MM.1S (cell line): ENCODE data around the gene MAP9.

Experiments
- DNase-seq: peaks from one replicate; pipeline ENCODE4 v3.0.0-alpha.2; 2015
- H2AFZ ChIP-seq: fragments of 300-600 bp; sonication (generic); 2 replicates; pipeline ENCODE4 v1.6.0; 2016; ENCODE audit warnings: antibody characterized with exemption, low read length
- H3F3A ChIP-seq: fragments of 300-600 bp; sonication (generic); 2 replicates; pipeline ENCODE4 v1.6.1; 2016; ENCODE audit warnings: mild to moderate bottlenecking, antibody characterized with exemption, low read length, moderate library complexity, mixed read lengths; ENCODE audit not compliant: insufficient read depth
- H3K27ac ChIP-seq: fragments of 300-600 bp; sonication (generic); 2 replicates; pipeline ENCODE4 v1.5.1; 2016; ENCODE audit warnings: mild to moderate bottlenecking, low read length
- H3K27me3 ChIP-seq: fragments of 300-600 bp; sonication (generic); replicated peaks from 2 replicates; pipeline ENCODE4 v1.6.0; 2016; ENCODE audit warnings: low read length; ENCODE audit not compliant: insufficient read depth
- H3K36me3 ChIP-seq: fragments of 300-600 bp; sonication (generic); replicated peaks from 2 replicates; pipeline ENCODE4 v1.6.1; 2016; ENCODE audit warnings: mild to moderate bottlenecking, low read length, mixed read lengths; ENCODE audit not compliant: insufficient read depth
- H3K4me1 ChIP-seq: fragments of 300-600 bp; sonication (generic); 2 replicates; pipeline ENCODE4 v1.6.1; 2016; ENCODE audit warnings: low read length, mixed read lengths
- H3K4me2 ChIP-seq: fragments of 300-600 bp; sonication (generic); 2 replicates; pipeline ENCODE4 v1.6.0; 2016; ENCODE audit warnings: low read depth, low read length
- H3K4me3 ChIP-seq: fragments of 300-600 bp; sonication (generic); 2 replicates; pipeline ENCODE4 v1.5.1; 2016; ENCODE audit warnings: low read length, mixed read lengths
- H3K79me2 ChIP-seq: fragments of 300-600 bp; sonication (generic); 2 replicates; pipeline ENCODE4 v1.6.1; 2016; ENCODE audit warnings: mixed run types, low read length, mixed read lengths
- H3K9ac ChIP-seq: fragments of 300-600 bp; sonication (generic); 2 replicates; pipeline ENCODE4 v1.6.1; 2016; ENCODE audit warnings: low read length, mixed read lengths
- H3K9me2 ChIP-seq: fragments of 300-600 bp; sonication (generic); replicated peaks from 2 replicates; pipeline ENCODE4 v1.6.1; 2016; ENCODE audit warnings: mild to moderate bottlenecking, low read length, mixed read lengths; ENCODE audit not compliant: insufficient read depth
- H3K9me3 ChIP-seq: fragments of 300-600 bp; sonication (generic); replicated peaks from 2 replicates; pipeline ENCODE4 v1.6.1; 2016; ENCODE audit warnings: mild to moderate bottlenecking, low read length, mixed read lengths; ENCODE audit not compliant: insufficient read depth
- H4K20me1 ChIP-seq: fragments of 300-600 bp; sonication (generic); 2 replicates; pipeline ENCODE4 v1.6.1; 2016; ENCODE audit warnings: mild to moderate bottlenecking, low read length, moderate library complexity, mixed read lengths; ENCODE audit not compliant: insufficient read depth
- CTCF ChIP-seq: fragments of 300-600 bp; sonication (generic); IDR thresholded peaks from 2 replicates; pipeline ENCODE4 v1.5.1; 2016; ENCODE audit warnings: antibody characterized with exemption, low read length, mixed read lengths
- EZH2 ChIP-seq: fragments of 300-600 bp; sonication (generic); optimal IDR thresholded peaks from 2 replicates; pipeline ENCODE3; 2017; ENCODE audit warnings: low read depth, mild to moderate bottlenecking, antibody characterized with exemption, low read length, mixed read lengths
- EZH2phosphoT487 ChIP-seq: fragments of 300-600 bp; sonication (generic); IDR thresholded peaks from 2 replicates; pipeline ENCODE4 v1.6.1; 2018; ENCODE audit warnings: antibody characterized with exemption, low read length

The MAP9 gene

GRCh38 chr4:155299103-155299502, 77.7 kb downstream of the MAP9 start:
- Histone ChIP-seq H3K9ac (no peak overlapping the region), H3K27me3 (no peaks in the 10 kb centered on the region), H3K79me2 (no peaks in the 10 kb centered on the region), H3K9me3 (no peaks in the 10 kb centered on the region), H4K20me1 (no peaks in the 10 kb centered on the region), H3K4me2 (no peak overlapping the region), H3F3A (no peaks in the 10 kb centered on the region), H3K4me3 (no peak overlapping the region), H3K9me2 (no peaks in the 10 kb centered on the region), H3K36me3 (no peaks in the 10 kb centered on the region), H3K27ac (no peak overlapping the region), H2AFZ (no peak overlapping the region), H3K4me1 (no peaks in the 10 kb centered on the region)
- no peak for DNase-seq
- no peak for TF ChIP-seq EZH2
- TF ChIP-seq EZH2phosphoT487, result no peak
- TF ChIP-seq CTCF, result no peak
